Spinal cord (tissue), 10 donors: ENCODE results near the gene FAM43B. TPM values are rescaled to one million over a fixed set of nuclear protein-coding genes. Genes with fewer than 3 reads are reported as not detected.

Source experiments
- DNase-seq, 6 donors: peaks; one replicate each; pipeline versions ENCODE4 v3.0.0 to v3.0.0-alpha.2; 2013 to 2015; ENCODE audit warnings: low spot score in 6 of 6, low read depth in 4 of 6
- H3K27ac ChIP-seq: one replicate; pipeline ENCODE4 v1.5.1; 2013; ENCODE audit warnings: low read depth, low read length, control low read depth
- H3K27me3 ChIP-seq: one replicate; pipeline ENCODE4 v1.6.1; 2013; ENCODE audit warnings: low read length; ENCODE audit not compliant: control insufficient read depth, insufficient read depth
- H3K36me3 ChIP-seq: one replicate; pipeline ENCODE4 v1.6.1; 2013; ENCODE audit warnings: low read length; ENCODE audit not compliant: control insufficient read depth, insufficient read depth
- H3K4me1 ChIP-seq: one replicate; pipeline ENCODE4 v1.6.1; 2013; ENCODE audit warnings: low read length; ENCODE audit not compliant: control insufficient read depth, insufficient read depth
- H3K4me3 ChIP-seq: one replicate; pipeline ENCODE4 v1.5.1; 2013; ENCODE audit warnings: low read depth, low read length, control low read depth
- H3K9me3 ChIP-seq: one replicate; pipeline ENCODE4 v1.6.1; 2013; ENCODE audit warnings: low read length; ENCODE audit not compliant: control insufficient read depth, insufficient read depth
- WGBS: methylation state at CpG from one replicate; pipeline ENCODE4 v1.1.5; 2013; ENCODE audit warnings: missing lambda C conversion rate; ENCODE audit not compliant: insufficient coverage; 5-methylcytosine and 5-hydroxymethylcytosine counted together
- polyA plus RNA-seq, 2 donors: library from polyadenylated mRNA; unstranded; fragments of 120-200 nt; gene quantifications; one replicate each; pipeline ENCODE4 v1.2.1, GENCODE V29; 2013; ENCODE audit not compliant: insufficient read length in 2 of 2
- total RNA-seq, 2 donors: library from RNA; depleted of rRNA in 1 of 2; stranded (reverse); fragments of 120-200 nt in 1 of 2; fragments of >200 nt in 1 of 2; gene quantifications; one replicate each; pipeline versions ENCODE4 v1.2.3 to v1.2.4, GENCODE V29; 2013 to 2014
- donor health status: healthy.

The FAM43B gene
- total and polyA plus RNA-seq, 4 donors = 3.0 to 14.4 (median 8.6) TPM

DNA sequence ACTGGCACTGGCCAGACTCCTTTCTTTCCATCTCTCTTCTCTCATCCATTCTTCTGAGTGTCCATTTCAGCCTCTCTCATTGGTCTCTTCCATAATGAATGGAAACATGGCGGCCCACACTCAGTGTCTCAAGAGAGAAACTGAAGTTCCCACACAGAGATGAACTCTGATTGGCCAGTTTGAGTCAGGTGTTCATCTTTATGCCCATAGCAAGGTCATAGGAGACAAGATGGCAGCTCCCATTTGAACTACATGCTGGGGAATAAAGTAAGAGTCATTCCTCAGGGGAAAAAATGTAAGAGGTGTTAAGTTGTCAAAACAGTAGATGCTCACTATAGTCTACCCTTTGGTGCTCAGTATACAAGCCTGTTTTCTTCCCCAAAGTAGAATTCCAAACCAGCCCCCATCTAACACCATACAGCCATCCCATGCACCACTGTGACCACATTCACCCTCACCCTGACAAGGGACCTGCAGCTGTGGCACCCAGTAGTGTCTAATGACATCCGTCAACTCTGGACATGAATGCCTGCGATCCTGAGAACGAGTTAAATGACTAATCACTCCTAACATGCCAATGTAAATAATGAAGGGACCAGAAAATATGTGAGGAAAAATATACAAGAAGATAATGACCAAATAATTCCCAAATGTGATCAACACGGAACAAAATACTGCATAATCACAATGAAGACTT lies 48.9 kb downstream of the FAM43B start:
- no peaks in the 10 kb centered on the region for H3K36me3 ChIP-seq
- DNase-seq = no peak
- H3K27ac ChIP-seq = no peak overlapping the region
- H3K27me3 ChIP-seq = no peaks in the 10 kb centered on the region
- no peak overlapping the region for H3K4me3 ChIP-seq
- 100% methylated on average over 1 of the region's 5 CpGs for WGBS
- H3K4me1 ChIP-seq = no peaks in the 10 kb centered on the region
- H3K9me3 ChIP-seq = no peaks in the 10 kb centered on the region

DNA sequence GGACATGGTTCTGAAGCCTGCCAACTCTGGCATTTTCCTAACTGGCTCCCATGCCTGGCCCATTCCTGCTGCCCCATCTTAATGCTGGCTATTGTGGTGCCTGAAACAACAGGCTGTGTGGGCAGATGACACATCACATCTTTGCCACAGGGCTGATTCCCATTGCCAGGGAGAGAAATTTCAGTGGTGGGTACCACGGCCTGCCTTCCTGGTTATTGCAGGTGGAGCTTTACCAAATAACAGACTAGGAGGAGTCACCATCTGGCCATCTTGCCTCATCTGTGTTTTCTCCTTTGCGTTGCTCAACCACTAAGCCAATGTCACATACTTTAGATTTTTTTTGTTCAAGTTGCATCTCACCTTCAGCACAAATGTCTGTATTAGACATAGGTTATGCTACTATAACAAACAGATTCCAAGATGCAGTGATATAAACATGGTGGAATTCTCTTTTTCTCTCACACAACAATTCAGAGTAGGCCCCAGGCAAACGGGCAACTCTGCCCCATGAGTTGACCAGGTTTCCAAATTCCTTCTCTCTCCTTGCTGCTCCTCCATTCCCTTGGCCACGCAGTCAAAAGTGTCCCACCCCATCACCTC lies 50.6 kb downstream of the FAM43B start:
- Histone ChIP-seq H3K4me3 (no peak overlapping the region), H3K27me3 (no peaks in the 10 kb centered on the region), H3K27ac (no peak overlapping the region), H3K36me3 (no peaks in the 10 kb centered on the region), H3K9me3 (no peaks in the 10 kb centered on the region), H3K4me1 (no peaks in the 10 kb centered on the region)
- DNase-seq = no peak
- WGBS = 94% methylated on average over 2 of the region's 4 CpGs

DNA sequence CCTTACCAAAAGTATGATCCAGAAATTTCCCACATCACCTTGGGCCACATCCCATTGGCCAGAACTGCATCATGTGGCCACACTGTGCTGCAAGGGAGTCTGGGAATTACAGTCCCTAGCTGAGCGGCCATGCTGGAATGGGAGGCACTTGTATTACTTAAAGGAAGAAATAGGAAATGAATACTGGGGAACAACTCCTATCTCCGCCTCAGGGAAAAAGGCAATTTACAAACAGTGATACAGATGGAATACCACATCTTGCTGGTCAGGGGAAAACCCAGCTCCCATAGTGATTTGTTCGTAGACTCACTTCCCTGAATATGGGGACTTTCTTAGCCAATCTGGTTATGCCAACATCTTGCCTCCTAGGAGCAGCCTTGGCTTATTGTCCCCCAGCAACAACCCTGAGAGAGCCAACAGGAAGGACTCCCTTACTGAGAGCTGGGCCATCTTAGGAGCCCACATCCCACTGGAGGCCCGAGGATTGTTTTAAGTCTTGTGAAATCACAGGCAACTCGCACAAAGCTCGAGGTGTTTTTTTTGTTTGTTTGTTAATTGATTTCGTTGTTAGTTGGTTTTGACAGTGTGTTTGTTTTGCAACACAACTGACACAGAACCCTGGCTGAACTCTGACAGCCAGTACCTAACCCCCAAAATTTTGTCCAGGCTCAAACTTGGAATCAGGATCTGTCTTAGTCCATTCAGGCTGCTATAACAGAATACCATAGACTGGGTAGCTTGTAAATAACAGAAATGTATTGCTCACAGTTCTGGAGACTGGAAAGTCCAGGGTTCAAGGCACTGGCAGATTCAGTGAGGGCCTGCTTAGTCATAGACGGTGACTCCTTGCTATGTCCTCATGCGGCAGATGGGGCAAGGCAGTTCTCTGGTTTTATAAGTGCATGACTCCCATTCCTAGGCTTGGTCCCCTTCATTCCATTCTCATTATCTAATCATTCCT lies 51.4 kb downstream of the FAM43B start:
- Histone ChIP-seq H3K27me3 (no peaks in the 10 kb centered on the region), H3K36me3 (no peaks in the 10 kb centered on the region), H3K4me3 (no peak overlapping the region), H3K4me1 (no peaks in the 10 kb centered on the region), H3K27ac (no peak overlapping the region), H3K9me3 (no peaks in the 10 kb centered on the region)
- WGBS = 93% methylated on average over 4 of the region's 9 CpGs
- no peak for DNase-seq

Other genes starting within 250 kb of the FAM43B start
- 10 to 100 TPM; 36.4 to 93.3 TPM for gene CAMK2N1, start 66.4 kb upstream of the FAM43B start, total RNA-seq
- 100 to 1,000 TPM; 300 to 385 TPM for gene CAMK2N1, start 66.4 kb upstream of the FAM43B start, polyA plus RNA-seq
- 10 to 100 TPM; 23.6 to 31.7 TPM for gene MUL1, start 44.4 kb upstream of the FAM43B start, total RNA-seq
- 10 to 100 TPM; 30.9 to 34.4 TPM for gene MUL1, start 44.4 kb upstream of the FAM43B start, polyA plus RNA-seq
- 1 to 10 TPM in 1 of 2 donors, under 1 TPM in 1; 0.61 to 1.8 TPM for gene CDA, start 36.5 kb downstream of the FAM43B start, total RNA-seq
- gene CDA, start 36.5 kb downstream of the FAM43B start, polyA plus RNA-seq = under 1 TPM; 0.57 to 0.99 TPM
- 100 to 1,000 TPM; 106 to 125 TPM for gene PINK1, start 80.9 kb downstream of the FAM43B start, total RNA-seq
- 100 to 1,000 TPM; 153 to 164 TPM for gene PINK1, start 80.9 kb downstream of the FAM43B start, polyA plus RNA-seq
- 100 to 1,000 TPM; 124 to 205 TPM for gene DDOST, start 108.8 kb downstream of the FAM43B start, total RNA-seq
- gene DDOST, start 108.8 kb downstream of the FAM43B start, polyA plus RNA-seq = 100 to 1,000 TPM; 140 to 170 TPM
- 1 to 10 TPM; 3.9 to 4.2 TPM for gene KIF17, start 165.4 kb downstream of the FAM43B start, total RNA-seq
- gene KIF17, start 165.4 kb downstream of the FAM43B start, polyA plus RNA-seq = 10 to 100 TPM in 1 of 2 donors, 1 to 10 TPM in 1; 9.3 to 12.6 TPM
- gene SH2D5, start 180.1 kb downstream of the FAM43B start, total RNA-seq = 1 to 10 TPM; 1.5 to 4.0 TPM
- 1 to 10 TPM; 6.2 to 8.7 TPM for gene SH2D5, start 180.1 kb downstream of the FAM43B start, polyA plus RNA-seq
- gene HP1BP3, start 234.7 kb downstream of the FAM43B start, total RNA-seq = 100 to 1,000 TPM; 240 to 301 TPM
- gene HP1BP3, start 234.7 kb downstream of the FAM43B start, polyA plus RNA-seq = 100 to 1,000 TPM; 271 to 302 TPM